Measurements from ENCODE around the gene PRDM15.

DNA sequence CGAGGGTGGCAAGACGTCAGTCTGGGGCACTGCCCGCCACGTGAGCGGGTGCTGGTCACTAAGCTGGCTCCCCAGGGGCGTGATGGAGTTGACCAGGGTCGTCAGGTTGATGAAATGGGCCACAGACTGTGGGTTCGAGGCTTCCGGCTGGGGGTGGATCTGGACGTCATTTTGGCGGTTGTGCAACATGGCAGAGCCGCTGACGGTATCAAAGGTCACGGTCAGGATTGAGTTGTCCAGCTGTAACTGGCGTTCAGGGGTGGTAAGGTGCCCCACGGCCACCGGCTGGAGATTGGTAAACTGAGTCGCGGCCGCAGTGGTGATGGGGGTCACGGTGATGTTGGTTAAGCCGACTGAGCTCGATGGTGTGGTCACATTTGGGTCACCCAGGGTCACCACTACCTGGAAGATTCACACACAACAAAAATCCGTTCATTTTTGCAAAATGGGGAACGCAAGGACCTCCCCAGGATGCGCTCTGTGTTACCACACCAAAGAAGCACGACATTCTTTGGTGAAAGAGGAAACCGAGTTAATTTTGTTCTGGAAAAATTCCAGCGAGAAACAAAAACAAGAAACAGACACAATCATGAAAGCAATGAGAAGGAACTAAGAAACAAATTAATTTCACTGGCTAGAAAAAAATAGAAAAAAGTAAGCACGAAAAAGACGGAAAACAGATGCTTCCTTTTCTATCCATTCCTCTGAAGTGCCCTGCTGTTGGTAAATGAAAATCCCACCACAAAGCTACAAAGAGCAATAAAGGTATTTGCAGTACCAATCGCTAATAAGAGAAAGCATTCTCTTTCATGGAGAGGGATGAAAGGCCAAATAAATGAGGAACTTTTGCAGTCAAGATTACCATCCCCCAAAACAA lies 77.6 kb downstream of the PRDM15 start:
- no peak for TF ChIP-seq CEBPB (IDR thresholded peaks at IDR 0.05)
- TF ChIP-seq TEAD4 (IDR thresholded peaks at IDR 0.05) = no peak
- TF ChIP-seq, protein P1, sequence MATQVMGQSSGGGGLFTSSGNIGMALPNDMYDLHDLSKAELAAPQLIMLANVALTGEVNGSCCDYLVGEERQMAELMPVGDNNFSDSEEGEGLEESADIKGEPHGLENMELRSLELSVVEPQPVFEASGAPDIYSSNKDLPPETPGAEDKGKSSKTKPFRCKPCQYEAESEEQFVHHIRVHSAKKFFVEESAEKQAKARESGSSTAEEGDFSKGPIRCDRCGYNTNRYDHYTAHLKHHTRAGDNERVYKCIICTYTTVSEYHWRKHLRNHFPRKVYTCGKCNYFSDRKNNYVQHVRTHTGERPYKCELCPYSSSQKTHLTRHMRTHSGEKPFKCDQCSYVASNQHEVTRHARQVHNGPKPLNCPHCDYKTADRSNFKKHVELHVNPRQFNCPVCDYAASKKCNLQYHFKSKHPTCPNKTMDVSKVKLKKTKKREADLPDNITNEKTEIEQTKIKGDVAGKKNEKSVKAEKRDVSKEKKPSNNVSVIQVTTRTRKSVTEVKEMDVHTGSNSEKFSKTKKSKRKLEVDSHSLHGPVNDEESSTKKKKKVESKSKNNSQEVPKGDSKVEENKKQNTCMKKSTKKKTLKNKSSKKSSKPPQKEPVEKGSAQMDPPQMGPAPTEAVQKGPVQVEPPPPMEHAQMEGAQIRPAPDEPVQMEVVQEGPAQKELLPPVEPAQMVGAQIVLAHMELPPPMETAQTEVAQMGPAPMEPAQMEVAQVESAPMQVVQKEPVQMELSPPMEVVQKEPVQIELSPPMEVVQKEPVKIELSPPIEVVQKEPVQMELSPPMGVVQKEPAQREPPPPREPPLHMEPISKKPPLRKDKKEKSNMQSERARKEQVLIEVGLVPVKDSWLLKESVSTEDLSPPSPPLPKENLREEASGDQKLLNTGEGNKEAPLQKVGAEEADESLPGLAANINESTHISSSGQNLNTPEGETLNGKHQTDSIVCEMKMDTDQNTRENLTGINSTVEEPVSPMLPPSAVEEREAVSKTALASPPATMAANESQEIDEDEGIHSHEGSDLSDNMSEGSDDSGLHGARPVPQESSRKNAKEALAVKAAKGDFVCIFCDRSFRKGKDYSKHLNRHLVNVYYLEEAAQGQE (IDR thresholded peaks at IDR 0.05; ENCODE audit: low read depth) = no peak
- TF ChIP-seq TAF1 (IDR thresholded peaks at IDR 0.05; ENCODE audit: low read depth) = no peak
- TF ChIP-seq MAX (IDR thresholded peaks at IDR 0.05) = no peak
- TF ChIP-seq FOXM1 (IDR thresholded peaks at IDR 0.05; ENCODE audit: borderline replicate concordance, low read depth) = no peak
- TF ChIP-seq CREB1 (IDR thresholded peaks at IDR 0.05; ENCODE audit: low read depth) = no peak
- TF ChIP-seq TCF12 (IDR thresholded peaks at IDR 0.05; ENCODE audit: low read depth) = no peak
- TF ChIP-seq YY1 (IDR thresholded peaks at IDR 0.05; ENCODE audit: low read depth) = no peak
- TF ChIP-seq EP300 (IDR thresholded peaks at IDR 0.05; ENCODE audit: borderline replicate concordance) = no peak
- TF ChIP-seq RAD21 (IDR thresholded peaks at IDR 0.05; ENCODE audit: low read depth) = no peak
- TF ChIP-seq, protein P2, sequence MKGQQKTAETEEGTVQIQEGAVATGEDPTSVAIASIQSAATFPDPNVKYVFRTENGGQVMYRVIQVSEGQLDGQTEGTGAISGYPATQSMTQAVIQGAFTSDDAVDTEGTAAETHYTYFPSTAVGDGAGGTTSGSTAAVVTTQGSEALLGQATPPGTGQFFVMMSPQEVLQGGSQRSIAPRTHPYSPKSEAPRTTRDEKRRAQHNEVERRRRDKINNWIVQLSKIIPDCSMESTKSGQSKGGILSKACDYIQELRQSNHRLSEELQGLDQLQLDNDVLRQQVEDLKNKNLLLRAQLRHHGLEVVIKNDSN (IDR thresholded peaks at IDR 0.05) = no peak

All from Ishikawa (cell line).